ENCODE data around the gene GPR150.
"Not testable (repeated sequence)": the region's sequence is repeated elsewhere in the genome, so short reads cannot be mapped to it uniquely, and the experiment has no call there.

Gene GPR150

DNA sequence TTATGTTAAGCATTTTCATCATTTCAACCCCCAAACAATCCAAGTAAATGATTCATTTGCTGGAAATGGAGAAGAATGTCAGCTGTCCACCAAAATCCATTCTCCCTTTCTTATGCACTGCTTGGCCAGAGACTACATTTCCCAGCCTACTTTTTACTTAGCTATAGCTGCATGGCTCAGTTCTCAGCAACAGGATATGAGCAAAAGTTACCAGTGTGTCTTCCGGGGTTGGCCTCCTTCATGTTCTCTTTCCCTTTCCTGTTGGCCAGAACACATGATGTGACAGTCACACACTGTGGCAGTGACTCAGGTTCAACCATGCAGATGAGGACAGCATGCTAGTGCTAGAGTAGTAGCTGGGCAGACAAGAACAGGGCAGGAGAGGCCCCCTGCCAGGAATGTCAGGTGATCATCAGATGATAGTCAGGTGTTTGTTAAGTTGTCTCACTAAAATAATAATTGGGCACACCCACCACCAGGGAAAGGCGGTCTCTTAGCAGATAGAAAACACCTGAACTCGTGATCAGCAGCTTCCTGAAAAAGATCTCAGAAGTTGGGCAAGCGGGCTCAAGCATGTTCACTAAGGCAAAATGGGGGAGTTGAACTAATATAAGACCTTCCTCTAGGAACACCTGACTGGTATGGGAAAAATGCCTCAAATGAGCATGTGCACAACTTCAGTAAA, 12.2 kb downstream of the GPR150 start:
- TF ChIP-seq, protein P1, sequence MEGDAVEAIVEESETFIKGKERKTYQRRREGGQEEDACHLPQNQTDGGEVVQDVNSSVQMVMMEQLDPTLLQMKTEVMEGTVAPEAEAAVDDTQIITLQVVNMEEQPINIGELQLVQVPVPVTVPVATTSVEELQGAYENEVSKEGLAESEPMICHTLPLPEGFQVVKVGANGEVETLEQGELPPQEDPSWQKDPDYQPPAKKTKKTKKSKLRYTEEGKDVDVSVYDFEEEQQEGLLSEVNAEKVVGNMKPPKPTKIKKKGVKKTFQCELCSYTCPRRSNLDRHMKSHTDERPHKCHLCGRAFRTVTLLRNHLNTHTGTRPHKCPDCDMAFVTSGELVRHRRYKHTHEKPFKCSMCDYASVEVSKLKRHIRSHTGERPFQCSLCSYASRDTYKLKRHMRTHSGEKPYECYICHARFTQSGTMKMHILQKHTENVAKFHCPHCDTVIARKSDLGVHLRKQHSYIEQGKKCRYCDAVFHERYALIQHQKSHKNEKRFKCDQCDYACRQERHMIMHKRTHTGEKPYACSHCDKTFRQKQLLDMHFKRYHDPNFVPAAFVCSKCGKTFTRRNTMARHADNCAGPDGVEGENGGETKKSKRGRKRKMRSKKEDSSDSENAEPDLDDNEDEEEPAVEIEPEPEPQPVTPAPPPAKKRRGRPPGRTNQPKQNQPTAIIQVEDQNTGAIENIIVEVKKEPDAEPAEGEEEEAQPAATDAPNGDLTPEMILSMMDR (IDR thresholded peaks at IDR 0.05; ENCODE audit: unreplicated experiment in 3 of 3): no peak
- no peak overlapping the region for H3K27ac Mint-ChIP-seq
- H3K36me3 Mint-ChIP-seq (ENCODE audit: low read depth): no peaks in the 10 kb centered on the region
- no peaks in the 10 kb centered on the region for H3K27me3 Mint-ChIP-seq (ENCODE audit: low read depth)
- no peaks in the 10 kb centered on the region for H3K4me1 Mint-ChIP-seq
- peaks cover 2% of the 10 kb centered on the region for H3K9me3 Mint-ChIP-seq
- H3K4me3 Mint-ChIP-seq: no peak overlapping the region

DNA sequence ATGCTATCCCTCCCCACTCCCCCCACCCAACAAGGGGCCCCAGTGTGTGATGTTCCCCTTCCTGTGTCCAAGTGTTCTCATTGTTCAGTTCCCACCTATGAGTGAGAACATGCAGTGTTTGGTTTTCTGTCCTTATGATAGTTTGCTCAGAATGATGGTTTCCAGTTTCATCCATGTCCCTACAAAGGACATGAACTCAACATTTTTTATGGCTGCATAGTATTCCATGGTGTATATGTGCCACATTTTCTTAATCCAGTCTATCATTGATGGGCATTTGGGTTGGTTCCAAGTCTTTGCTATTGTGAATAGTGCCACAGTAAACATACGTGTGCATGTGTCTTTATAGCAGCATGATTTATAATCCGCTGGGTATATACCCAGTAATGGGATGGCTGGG, 13.1 kb downstream of the GPR150 start:
- H3K4me3 Mint-ChIP-seq; H3K27ac Mint-ChIP-seq; H3K9me3 Mint-ChIP-seq; H3K36me3 Mint-ChIP-seq (ENCODE audit: low read depth); H3K27me3 Mint-ChIP-seq (ENCODE audit: low read depth); H3K4me1 Mint-ChIP-seq: not testable (repeated sequence)

DNA sequence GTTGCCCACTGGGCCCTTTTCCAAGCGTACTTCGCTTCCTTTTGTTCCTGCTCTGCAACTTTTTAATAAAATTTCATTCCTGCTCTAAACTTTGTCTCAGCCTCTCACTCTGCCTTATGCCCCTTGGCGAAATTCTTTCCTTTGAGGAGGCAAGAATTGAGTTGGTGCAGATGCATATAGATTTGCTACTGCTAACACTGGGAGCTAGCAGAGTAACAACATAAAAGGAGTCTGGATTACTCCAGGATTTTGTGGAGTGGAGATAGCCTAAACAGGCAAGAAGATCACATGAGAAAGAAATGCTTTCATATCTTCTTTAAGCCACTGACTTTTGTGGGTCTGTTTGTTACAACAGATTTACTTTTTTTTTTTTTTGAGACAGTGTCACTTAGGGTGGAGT, 13.8 kb downstream of the GPR150 start:
- Mint-ChIP-seq H3K4me3 (no peak overlapping the region), H3K27me3 (ENCODE audit: low read depth) (peaks cover 4% of the 10 kb centered on the region), H3K9me3 (peaks cover 2% of the 10 kb centered on the region), H3K36me3 (ENCODE audit: low read depth) (no peaks in the 10 kb centered on the region), H3K27ac (no peak overlapping the region), H3K4me1 (no peaks in the 10 kb centered on the region)
- TF ChIP-seq, protein P1 (IDR thresholded peaks at IDR 0.05; ENCODE audit: unreplicated experiment in 3 of 3): no peak

DNA sequence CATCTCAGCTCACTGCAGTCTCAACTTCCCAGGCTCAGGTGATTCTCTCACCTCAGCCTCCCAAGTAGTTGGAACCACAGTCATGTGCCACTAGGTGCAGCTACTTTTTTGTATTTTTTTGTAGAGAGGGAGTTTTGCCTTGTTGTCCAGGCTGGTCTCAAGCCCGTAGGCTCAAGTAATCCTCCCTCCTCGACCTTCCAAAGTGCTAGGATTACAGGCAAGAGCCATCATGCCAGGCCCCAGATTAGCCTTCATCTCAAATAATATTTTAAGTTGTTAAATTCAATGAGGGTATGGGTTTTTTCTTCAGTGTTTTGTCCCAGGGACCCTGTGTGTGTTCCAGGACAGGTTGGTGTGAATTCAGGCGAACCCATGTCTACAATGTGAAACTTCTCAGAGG, 14.2 kb downstream of the GPR150 start:
- TF ChIP-seq, protein P1 (IDR thresholded peaks at IDR 0.05; ENCODE audit: unreplicated experiment in 3 of 3): no peak
- H3K4me3 Mint-ChIP-seq: no peak overlapping the region
- no peaks in the 10 kb centered on the region for H3K36me3 Mint-ChIP-seq (ENCODE audit: low read depth)
- H3K4me1 Mint-ChIP-seq: no peaks in the 10 kb centered on the region
- H3K27me3 Mint-ChIP-seq (ENCODE audit: low read depth): peaks cover 4% of the 10 kb centered on the region
- H3K9me3 Mint-ChIP-seq: peaks cover 2% of the 10 kb centered on the region
- no peak overlapping the region for H3K27ac Mint-ChIP-seq

DNA sequence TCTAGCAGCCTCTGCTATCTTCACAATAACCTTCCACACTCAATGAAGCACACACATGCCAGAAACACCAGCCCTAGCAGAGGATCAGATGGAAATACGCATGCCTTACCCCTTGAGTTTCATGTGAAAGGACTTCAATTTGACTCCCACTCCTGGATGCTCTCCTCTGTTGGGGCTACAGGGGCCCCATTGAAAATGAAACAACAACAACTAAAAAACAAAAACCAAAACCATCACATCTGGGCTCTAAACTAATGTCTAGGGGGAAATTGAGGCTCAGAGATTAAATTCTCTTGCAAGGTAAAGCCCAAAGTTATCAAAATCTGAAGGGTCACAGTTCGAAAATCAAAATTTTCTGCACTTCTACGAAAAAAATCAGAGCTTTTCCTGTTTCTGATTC, 18.7 kb downstream of the GPR150 start:
- peaks cover 11% of the 10 kb centered on the region for H3K27me3 Mint-ChIP-seq (ENCODE audit: low read depth)
- H3K4me3 Mint-ChIP-seq: no peak overlapping the region
- H3K4me1 Mint-ChIP-seq: no peaks in the 10 kb centered on the region
- H3K36me3 Mint-ChIP-seq (ENCODE audit: low read depth): no peaks in the 10 kb centered on the region
- no peak overlapping the region for H3K27ac Mint-ChIP-seq
- H3K9me3 Mint-ChIP-seq: peaks cover 1% of the 10 kb centered on the region
- TF ChIP-seq, protein P1 (IDR thresholded peaks at IDR 0.05; ENCODE audit: unreplicated experiment in 3 of 3): no peak

DNA sequence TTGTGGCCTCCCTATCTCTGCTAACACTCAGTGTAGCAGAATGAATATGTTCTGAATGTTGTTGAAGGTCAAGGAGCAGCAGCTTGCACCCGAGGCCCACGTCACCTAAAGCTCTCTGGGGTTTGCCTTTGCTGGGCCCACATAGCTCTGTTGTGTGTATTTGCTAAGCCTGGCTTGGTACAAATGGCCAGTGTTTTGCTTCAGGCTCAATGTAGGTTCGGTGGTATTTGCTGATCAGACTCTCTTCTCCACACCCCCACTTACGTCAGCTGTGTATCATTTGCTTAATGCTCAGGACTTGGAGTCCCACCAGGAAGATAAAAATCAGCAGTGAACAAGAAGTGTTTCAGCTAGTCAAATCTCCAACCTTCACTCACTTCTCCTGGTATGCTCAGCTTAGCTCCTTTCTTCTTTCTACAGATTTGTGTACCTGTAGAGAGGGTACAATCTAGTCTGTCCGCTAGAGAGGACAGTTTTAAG, 21.9 kb downstream of the GPR150 start:
- no peak overlapping the region for H3K4me3 Mint-ChIP-seq
- no peaks in the 10 kb centered on the region for H3K36me3 Mint-ChIP-seq (ENCODE audit: low read depth)
- TF ChIP-seq, protein P1 (IDR thresholded peaks at IDR 0.05; ENCODE audit: unreplicated experiment in 3 of 3): no peak
- H3K4me1 Mint-ChIP-seq: no peaks in the 10 kb centered on the region
- H3K27ac Mint-ChIP-seq: no peak overlapping the region
- peaks cover 11% of the 10 kb centered on the region for H3K27me3 Mint-ChIP-seq (ENCODE audit: low read depth)
- H3K9me3 Mint-ChIP-seq: no peaks in the 10 kb centered on the region

Measured in nephron (organoid).